GM21619 (cell line): ENCODE measurements around the gene AKAP6.
A peak's percentile ranks its signal among the peaks of the same experiment; 100 is the strongest.

Experiments
- ATAC-seq: cut with Tn5 transposase; IDR thresholded peaks from one replicate; pipeline ENCODE4 v1.9.1; 2021; ENCODE audit not compliant: unreplicated experiment

Gene AKAP6

DNA sequence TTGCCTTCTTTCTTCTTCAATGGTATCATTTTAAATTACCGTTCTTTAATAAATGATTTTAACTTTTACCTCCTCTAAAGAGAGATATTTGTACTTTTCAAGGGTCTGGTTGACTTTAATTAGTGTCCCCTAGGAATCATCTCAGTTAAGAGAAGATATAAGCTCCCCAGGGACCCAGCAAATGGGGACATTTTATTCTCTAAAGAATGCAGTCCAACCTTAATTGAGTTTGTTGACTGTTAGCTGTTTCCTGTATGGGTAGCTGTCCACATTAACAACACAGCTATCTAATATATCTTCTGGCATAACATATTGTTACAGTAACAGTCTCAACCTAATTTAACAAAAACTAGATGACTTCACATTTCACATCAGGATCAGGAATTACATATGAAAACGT lies 368.0 kb downstream of the AKAP6 start:
- ATAC-seq: no peak

- ATAC-seq: no peak
Measured at GRCh38 chr14:32697704-32698103, 368.6 kb downstream of the AKAP6 start.

DNA sequence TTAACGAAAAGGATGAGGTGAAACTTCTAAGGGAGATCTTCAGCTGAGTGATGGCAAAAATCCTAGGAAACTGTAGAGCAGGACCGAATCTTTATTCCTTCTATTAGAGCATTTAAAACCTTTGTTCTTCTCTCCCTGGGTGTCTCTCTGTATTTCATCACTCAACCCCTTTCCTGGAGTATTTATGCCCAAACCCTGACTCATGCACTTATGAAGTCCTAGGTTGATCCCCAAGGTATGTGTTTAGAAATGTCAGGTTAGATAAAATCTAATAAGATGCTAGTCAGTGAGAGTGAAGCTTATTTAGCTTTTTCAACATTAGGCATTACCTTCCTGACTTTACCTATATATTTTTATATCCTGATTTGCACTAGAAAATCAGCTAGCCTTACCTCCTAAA lies 369.7 kb downstream of the AKAP6 start:
- ATAC-seq: no peak

DNA sequence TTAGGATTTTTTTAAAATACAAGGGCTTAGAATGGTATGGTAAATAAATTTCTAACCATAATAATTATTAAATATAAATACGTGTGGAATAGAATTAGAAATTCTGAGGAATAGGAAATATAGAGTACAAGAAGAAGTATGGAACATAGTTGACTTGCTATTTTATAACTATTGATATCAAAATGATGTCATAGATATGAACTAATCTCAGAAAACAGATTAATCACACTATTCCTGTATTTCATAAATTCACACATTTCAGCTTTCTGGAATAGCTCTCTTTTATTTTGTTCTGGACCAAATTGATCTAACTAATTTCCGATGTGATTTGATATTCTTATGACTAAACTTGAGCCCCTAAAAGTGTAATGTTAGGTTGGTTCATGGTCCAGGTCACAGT lies 372.4 kb downstream of the AKAP6 start:
- ATAC-seq: no peak

DNA sequence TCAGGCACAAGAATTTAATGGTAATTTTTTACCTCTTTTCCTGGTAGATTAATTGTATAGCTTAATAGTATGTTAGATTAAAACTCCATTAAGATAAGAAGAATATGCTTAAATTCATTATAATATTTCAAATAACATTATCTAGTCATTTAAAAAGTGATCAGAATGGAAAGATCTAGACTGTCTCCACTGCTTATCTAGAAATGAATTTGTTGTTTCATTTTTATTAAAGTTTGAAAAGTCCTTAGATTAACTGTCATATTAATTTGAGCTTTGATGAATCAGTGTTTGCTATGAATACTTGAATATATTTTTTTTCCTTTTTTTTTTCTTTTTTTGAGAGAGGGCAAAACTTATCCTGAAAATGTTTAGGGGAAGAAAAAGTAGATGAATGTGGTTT lies 373.0 kb downstream of the AKAP6 start:
- ATAC-seq: no peak

- ATAC-seq: peak; percentile 88
Measured at GRCh38 chr14:32702562-32702961, 373.5 kb downstream of the AKAP6 start.

DNA sequence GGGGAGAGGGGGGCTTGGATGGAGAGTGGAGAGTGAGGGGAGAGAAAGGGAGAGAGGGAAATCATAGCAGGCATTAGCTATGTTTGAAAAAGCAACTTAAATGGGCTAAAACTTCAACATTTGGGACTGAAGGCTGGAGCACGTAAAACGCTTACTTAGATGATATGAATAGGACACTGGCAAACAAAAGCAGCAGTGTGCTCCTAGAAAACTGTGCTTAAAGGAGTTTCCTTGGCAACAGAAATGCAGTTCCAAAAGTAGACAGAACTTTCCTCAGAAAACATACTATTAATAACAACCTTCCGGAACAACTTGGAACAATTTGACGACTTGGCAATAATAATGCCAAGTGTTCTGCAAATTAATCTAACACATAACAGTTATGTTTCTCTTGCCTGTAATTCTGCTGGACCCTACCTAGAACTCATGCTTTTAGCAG lies 374.1 kb downstream of the AKAP6 start:
- ATAC-seq: no peak

DNA sequence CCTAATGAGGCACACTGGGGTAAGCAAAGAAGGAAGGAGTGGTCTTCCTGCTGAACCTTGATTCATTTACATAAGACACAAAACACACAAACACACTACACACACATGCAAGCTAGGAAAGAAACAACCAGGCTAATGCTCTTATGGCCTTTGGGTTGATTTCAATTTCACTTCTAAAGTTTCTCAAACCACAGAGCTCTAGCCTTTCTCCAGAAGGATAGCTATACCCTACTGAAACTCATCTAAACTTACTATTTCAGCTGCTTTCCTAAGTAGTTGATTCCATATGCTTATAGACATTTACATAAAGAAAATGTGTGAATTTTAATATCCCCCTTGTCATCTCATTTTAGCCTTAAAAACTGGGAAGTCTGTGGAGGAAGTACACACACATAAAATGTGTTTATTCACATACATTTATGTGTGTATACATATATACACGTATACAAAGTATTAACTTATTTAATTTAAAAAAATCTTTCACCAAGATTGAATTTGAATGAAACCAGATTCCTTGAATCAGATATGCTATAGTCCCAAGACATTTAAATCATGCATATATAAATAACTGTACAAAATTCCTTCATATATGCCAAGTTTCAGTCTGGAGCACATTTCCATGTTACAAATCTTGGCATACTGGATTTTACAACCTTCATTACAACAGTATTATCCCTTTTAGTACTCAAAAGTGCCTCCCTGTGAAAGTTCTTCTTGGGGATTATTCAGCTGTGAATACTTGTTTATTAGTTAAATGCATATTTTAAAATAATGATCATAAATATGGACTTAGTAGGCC lies 377.8 kb downstream of the AKAP6 start:
- ATAC-seq: peak; percentile 44

DNA sequence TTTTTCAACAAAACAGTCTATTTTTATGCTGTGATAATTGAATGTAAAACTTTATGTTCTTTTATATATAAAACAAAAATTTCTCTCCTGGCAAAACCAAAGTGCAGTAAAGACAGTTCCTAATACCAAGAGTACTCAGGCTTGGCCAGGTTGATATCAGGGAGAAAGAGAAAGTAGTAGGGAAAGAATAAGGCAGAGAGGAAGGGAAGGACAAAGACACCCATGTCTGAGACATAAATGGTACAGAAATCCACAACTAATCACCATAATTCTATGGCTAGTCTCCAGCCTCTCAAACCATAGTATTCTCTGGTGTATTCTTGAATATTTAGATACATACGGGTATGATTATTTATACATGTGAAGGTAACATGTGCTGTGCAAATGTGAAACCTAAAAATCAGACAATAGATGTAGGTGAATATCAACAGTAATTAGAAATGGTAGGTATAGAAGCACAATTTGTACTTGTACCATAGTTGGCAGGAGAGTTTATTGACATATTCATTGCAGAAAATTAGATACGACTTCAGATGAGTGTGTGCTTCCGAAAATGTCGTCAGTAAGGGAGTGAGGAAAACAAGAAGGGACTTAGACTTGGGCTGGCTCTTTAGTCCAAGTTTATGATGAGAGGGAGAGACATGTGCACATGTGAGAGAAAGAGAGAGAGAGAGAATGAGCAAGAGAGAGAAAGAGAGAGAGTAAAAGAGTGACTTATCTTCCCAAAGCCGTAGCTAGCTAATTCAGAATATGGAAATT lies 378.8 kb downstream of the AKAP6 start:
- no peak for ATAC-seq

- no peak for ATAC-seq
Measured at GRCh38 chr14:32709027-32709426, 379.9 kb downstream of the AKAP6 start.

DNA sequence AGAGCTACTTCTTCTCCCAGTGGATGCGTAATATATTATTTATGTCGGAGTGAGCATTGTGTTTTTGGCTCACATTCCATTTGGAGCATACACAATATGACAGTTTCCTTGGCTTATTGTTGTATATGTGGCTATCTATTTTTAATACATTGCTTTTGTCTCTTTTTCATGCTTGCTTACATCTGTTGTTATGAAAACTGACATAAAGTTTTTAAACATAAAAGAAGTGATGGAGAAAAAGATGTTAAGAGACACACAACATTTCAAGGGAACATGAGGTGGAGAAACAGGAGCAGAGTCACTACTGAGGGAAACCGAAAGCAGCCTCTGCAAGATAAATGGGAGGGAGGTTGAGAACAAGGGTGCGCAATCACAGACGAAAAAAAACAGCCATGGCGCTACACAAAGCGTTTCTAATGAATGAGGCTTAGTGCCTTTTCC lies 381.2 kb downstream of the AKAP6 start:
- no peak for ATAC-seq

- peak; percentile 53 for ATAC-seq
Measured at GRCh38 chr14:32710731-32711680, 381.9 kb downstream of the AKAP6 start.

GRCh38 chr14:32713856-32714255 lies 384.8 kb downstream of the AKAP6 start:
- ATAC-seq: no peak

DNA sequence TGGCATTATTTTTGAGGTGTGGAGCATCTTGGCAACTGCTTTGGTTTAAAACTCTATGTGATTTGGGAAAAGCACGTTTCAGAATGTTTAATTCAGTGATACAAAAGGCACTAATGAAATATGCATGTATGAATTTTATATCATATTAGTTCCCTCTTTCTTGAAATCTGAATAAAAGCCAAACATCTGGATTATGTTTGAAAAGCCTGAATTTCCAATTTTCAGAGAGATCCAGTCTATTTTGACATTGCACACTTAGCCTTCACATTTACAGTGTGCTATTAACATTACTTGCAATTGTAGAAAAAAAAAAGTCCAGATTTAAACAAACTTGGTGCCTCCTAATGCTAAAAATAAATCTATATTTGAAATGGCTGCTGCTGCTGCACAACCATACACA lies 390.5 kb downstream of the AKAP6 start:
- no peak for ATAC-seq

GRCh38 chr14:32720927-32721326 lies 391.8 kb downstream of the AKAP6 start:
- ATAC-seq: no peak

GRCh38 chr14:32722631-32723183 lies 393.6 kb downstream of the AKAP6 start:
- no peak for ATAC-seq

- no peak for ATAC-seq
Measured at GRCh38 chr14:32724867-32725471, 395.9 kb downstream of the AKAP6 start.

DNA sequence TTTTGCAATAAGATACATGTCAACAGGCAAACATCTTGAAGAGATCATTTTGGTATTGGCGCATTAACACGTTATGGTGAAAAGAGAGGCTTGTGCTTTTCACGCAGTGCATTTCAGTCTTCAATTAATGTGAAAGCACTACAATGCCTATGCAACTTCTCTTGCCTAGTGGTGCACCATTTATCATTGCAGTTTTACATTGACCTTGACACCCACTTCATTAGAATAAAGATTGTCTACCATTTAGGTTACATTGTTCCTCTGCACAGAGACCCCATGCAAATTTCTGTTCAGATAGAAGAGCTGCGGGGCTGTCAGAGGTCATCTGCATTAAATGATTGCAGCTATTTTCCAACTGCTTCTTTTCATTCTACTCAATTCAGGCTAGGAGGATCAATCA lies 397.4 kb downstream of the AKAP6 start:
- ATAC-seq: no peak

GRCh38 chr14:32727832-32728231 lies 398.7 kb downstream of the AKAP6 start:
- ATAC-seq: no peak

GRCh38 chr14:32728526-32728925 lies 399.4 kb downstream of the AKAP6 start:
- no peak for ATAC-seq
